GM21526 (cell line): Measurements from ENCODE around the gene MMD.
"Not testable (repeated sequence)": the region's sequence is repeated elsewhere in the genome, so short reads cannot be mapped to it uniquely, and the experiment has no call there.

Source experiments
- ATAC-seq: cut with Tn5 transposase; IDR thresholded peaks from one replicate; pipeline ENCODE4 v1.9.1; 2021; ENCODE audit warnings: moderate library complexity; ENCODE audit not compliant: unreplicated experiment, low FRiP score

MMD gene

GRCh38 chr17:55402374-55402773, 19.3 kb downstream of the MMD start:
- ATAC-seq = no peak

GRCh38 chr17:55398689-55399088, 22.9 kb downstream of the MMD start:
- ATAC-seq = no peak

GRCh38 chr17:55395803-55396505, 25.7 kb downstream of the MMD start:
- ATAC-seq = no peak

GRCh38 chr17:55394357-55395021, 27.1 kb downstream of the MMD start:
- ATAC-seq = no peak

GRCh38 chr17:55391764-55392467, 29.7 kb downstream of the MMD start:
- ATAC-seq = no peak

GRCh38 chr17:55391244-55391757, 30.3 kb downstream of the MMD start:
- ATAC-seq = no peak

- no peak for ATAC-seq
Measured at GRCh38 chr17:55390364-55390977, 31.2 kb downstream of the MMD start.

GRCh38 chr17:55389715-55390114, 31.9 kb downstream of the MMD start:
- ATAC-seq = not testable (repeated sequence)

GRCh38 chr17:55388842-55389241, 32.8 kb downstream of the MMD start:
- ATAC-seq = no peak

GRCh38 chr17:55386796-55387332, 34.8 kb downstream of the MMD start:
- ATAC-seq = no peak

GRCh38 chr17:55384643-55385232, 36.9 kb downstream of the MMD start:
- ATAC-seq = no peak

GRCh38 chr17:55383771-55384642, 37.6 kb downstream of the MMD start:
- ATAC-seq = no peak

GRCh38 chr17:55381017-55381770, 40.4 kb downstream of the MMD start:
- no peak for ATAC-seq

- ATAC-seq = no peak
Measured at GRCh38 chr17:55377671-55378275, 43.9 kb downstream of the MMD start.

- ATAC-seq = no peak
Measured at GRCh38 chr17:55368706-55369105, 52.9 kb downstream of the MMD start.

GRCh38 chr17:55366020-55366481, 55.6 kb downstream of the MMD start:
- no peak for ATAC-seq

- no peak for ATAC-seq
Measured at GRCh38 chr17:55363033-55363432, 58.6 kb downstream of the MMD start.

GRCh38 chr17:55360971-55361370, 60.7 kb downstream of the MMD start:
- ATAC-seq = no peak
